NCI-H1105 (cell line): Measurements from ENCODE around the gene NAXE.
"Not testable (repeated sequence)": the region's sequence is repeated elsewhere in the genome, so short reads cannot be mapped to it uniquely, and the experiment has no call there.

Source experiments
- DNase-seq: peaks from one replicate; lab custom pipeline; 2025; lab: John Stamatoyannopoulos, UW

The NAXE gene

DNA sequence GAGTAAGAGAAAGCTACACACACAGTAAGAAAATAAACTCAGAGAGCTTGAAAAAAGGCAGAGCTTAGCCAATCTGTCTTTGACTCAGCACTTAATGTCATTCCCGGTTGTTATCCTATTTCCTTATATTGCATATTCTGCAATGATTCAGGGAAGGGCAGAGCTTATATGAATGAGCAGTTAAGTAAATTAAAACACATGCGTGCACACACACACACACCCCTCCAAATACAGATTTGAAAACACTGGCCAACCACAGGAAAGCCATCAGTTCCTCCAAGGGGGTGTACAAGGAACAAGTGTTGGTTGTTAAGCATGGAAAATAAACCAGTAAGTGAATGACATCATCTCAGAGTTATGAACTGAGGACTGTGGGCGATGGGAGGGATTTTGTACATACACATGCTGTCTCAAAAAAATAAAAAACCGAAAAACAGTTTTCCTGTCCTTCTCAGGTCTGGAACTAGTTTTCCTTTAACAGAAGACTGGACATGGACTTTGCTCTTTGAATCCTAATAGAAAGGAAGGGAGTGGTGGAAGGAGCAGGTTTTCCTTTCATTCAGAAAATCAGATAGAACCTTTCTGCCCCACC lies 20.2 kb upstream of the NAXE start:
- no peak for DNase-seq

- DNase-seq = peak; percentile 72
Observed at GRCh38 chr1:156571919-156572662, 19.5 kb upstream of the NAXE start, which contains the start of gene IQGAP3. Gene IQGAP3 (minus strand): TSS chr1:156572565. CDS start chr1:156572529, 36 bp downstream.

DNA sequence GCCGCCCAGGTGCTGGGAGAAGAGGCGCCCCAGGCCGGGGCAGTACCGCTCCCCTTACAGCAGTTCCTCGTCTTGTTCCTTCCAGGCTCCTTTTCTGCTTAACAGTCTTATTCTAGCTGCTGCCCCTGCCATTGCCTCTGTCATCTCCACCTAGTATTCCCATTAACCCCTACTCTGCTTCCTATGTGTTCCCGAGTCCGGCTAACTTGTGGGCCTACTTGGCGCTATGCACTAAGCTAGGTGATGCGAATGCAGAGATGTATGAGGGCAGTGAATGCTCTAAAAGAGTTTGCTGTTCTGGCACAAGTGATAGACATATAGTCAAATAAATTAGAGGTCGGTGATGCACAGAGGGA lies 18.9 kb upstream of the NAXE start:
- DNase-seq = no peak

DNA sequence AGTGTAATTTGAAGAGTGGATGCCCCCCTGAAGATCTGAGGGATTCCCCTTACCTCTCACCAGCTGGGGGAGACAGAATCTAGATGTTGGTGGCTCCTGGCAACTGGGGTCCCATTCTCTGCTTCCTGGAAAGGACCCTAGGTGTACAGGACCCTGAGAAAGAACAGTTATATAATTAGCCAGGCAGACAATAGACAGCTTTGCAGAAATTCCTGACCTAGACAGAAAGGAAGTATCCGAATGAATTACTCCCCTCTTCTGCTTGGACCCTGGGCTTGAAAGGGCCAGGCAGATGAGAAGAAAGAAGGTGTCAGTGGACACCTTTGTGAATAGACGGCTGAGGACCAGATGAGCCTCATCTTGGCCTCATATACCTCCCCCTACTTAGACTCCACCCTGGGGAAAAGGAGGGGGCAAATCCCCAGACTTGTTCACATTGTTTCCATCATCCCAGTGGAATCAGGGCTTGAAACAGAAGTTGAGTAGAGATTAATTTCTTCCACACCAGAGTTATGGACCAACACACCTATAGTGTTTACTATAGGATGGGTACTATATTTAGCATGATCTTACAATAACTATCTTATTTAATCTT lies 17.4 kb upstream of the NAXE start:
- DNase-seq = no peak

- no peak for DNase-seq
Observed at GRCh38 chr1:156577550-156577949, 14.0 kb upstream of the NAXE start.

DNA sequence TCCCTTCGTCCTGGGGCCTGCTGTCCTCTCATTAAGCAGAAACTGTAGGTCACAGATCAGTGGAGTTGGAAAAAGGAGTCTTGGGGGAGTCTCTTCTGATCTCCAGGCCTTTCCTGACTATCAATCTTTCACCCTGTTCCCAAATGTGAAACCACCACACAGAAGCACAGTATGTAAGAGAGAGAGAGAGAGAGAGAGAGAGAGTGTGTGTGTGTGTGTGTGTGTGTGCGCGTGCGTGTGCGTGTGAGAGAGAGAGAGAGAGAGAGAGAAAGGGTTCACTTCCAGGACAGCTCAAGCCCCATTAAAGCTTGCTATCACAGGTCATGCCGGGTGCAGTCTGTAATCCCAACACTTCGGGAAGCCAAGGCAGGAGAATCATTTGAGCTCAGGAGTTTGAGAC lies 13.5 kb upstream of the NAXE start:
- no peak for DNase-seq

- no peak for DNase-seq
Observed at GRCh38 chr1:156579472-156579871, 12.1 kb upstream of the NAXE start, which contains the start of gene TTC24. Gene TTC24 (plus strand): TSS chr1:156579723. CDS start chr1:156581365, 1,642 bp downstream.

GRCh38 chr1:156581661-156582387 lies 9.8 kb upstream of the NAXE start:
- DNase-seq = no peak

GRCh38 chr1:156582388-156583017 lies 9.1 kb upstream of the NAXE start:
- no peak for DNase-seq

GRCh38 chr1:156583821-156584622 lies 7.6 kb upstream of the NAXE start:
- DNase-seq = peak; percentile 72

GRCh38 chr1:156584813-156585212 lies 6.8 kb upstream of the NAXE start:
- peak; percentile 20 for DNase-seq

- DNase-seq = no peak
Observed at GRCh38 chr1:156586323-156586722, 5.3 kb upstream of the NAXE start.

DNA sequence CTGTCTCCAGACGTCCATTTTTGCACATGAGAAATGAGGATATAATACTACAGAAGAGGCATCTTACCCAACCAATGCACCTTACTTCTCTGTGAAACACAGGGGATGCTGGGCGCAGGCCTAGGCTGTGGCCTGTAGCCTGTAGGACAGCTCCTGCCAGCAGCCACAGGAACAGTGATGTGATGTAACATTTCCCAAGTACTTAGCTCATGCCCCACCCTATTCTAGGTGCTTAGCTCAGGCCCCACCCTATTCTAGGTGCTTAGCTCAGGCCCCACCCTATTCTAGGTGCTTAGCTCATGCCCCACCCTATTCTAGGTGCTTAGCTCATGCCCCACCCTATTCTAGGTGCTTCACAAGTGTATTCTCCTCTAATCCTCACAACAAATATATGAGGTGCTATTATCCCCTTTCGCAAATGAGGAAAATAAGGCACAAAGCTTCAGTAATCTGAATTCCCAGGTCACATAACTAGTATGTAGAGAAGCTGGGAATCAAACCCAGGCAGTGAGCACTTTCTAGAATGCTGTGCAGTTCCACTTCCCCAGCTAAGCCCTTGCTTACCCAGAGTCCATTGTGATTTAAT lies 4.6 kb upstream of the NAXE start:
- DNase-seq = no peak

- not testable (repeated sequence) for DNase-seq
Observed at GRCh38 chr1:156587927-156588326, 3.6 kb upstream of the NAXE start.

DNA sequence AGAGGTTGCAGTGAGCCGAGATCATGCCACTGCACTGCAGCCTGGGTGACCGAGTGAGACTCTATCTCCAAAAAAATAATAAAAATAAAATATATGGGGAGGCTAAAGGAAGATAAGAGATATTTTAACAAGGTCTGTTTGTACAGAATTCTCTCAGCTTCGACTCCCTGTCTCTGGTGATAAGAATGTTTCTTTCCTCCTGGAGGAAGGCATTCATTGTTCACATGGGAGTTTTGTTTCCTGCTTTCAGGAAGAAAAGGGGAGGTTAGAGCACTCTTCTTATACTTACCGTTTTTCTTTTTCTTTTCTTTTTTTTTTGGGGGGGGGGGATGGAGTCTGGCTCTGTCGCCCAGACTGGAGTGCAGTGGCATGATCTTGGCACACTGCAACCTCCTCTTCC lies 2.0 kb upstream of the NAXE start:
- DNase-seq = no peak

DNA sequence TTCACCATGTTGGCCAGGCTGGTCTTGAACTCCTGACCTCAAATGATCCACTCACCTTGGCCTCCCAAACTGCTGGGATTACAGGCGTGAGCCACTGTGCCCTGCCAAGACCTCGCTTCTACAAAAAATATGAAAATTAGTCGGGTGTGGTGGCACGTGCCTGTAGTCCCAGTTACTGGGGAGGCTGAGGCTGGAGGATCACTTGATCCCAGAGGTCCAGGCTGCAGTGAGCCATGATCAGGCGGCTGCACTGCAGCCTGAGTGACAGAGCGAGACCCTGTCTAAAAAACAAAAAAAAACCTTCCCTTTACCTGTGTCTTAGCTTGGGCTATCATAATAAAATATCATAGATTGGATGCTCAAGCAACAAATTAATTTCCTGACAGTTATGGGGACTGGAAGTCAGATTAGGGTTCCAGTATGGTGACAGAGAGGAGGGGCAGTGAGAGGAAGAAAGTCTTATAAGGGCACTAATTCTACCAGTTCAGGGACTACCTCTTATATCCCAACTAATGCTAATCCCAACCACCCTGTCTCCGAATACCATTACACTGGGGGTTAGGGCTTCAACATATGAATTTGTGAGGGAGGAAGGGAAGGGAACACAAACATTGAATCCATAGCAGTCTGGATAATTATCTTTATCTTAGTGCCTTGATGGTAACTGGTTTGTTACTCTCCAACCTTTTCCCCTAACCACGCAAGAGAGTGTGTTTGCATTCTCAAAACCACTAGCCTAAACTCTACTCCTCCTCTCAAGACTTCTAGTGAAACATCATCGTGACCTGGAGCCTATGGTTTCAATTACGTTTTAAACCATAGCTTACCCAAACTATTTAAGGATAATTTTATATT lies 1.0 kb upstream of the NAXE start:
- no peak for DNase-seq

GRCh38 chr1:156591181-156591431 lies 470 bp upstream of the NAXE start:
- DNase-seq = no peak

GRCh38 chr1:156592158-156592909 lies 758 bp downstream of the NAXE start:
- no peak for DNase-seq

GRCh38 chr1:156592910-156593660 lies 1.5 kb downstream of the NAXE start:
- DNase-seq = no peak
